Mucosa of stomach (tissue), 1 donor: Measurements from ENCODE around the gene KYAT1.
A peak's percentile ranks its signal among the peaks of the same experiment; 100 is the strongest.
"Not testable (repeated sequence)": the region's sequence is repeated elsewhere in the genome, so short reads cannot be mapped to it uniquely, and the experiment has no call there.

ENCODE experiments used
- H3K27me3 ChIP-seq: one replicate; pipeline ENCODE4 v1.7.0; 2013; ENCODE audit warnings: mild to moderate bottlenecking, low read length; ENCODE audit not compliant: control insufficient read depth, insufficient read depth
- H3K36me3 ChIP-seq: one replicate; pipeline ENCODE4 v1.7.0; 2013; ENCODE audit warnings: low read length; ENCODE audit not compliant: control insufficient read depth, insufficient read depth
- H3K4me1 ChIP-seq: one replicate; pipeline ENCODE4 v1.7.0; 2013; ENCODE audit warnings: mild to moderate bottlenecking, low read length; ENCODE audit not compliant: control insufficient read depth, insufficient read depth
- H3K4me3 ChIP-seq: one replicate; pipeline ENCODE4 v1.7.0; 2013; ENCODE audit warnings: low read length
- H3K9ac ChIP-seq: one replicate; pipeline ENCODE4 v1.7.0; 2013; ENCODE audit warnings: mild to moderate bottlenecking, low read length, moderate library complexity
- H3K9me3 ChIP-seq: one replicate; pipeline ENCODE4 v1.7.0; 2013; ENCODE audit warnings: mild to moderate bottlenecking, low read length, moderate library complexity; ENCODE audit not compliant: control insufficient read depth
- donor health status: Pancreatic carcinoma.

The KYAT1 gene

DNA sequence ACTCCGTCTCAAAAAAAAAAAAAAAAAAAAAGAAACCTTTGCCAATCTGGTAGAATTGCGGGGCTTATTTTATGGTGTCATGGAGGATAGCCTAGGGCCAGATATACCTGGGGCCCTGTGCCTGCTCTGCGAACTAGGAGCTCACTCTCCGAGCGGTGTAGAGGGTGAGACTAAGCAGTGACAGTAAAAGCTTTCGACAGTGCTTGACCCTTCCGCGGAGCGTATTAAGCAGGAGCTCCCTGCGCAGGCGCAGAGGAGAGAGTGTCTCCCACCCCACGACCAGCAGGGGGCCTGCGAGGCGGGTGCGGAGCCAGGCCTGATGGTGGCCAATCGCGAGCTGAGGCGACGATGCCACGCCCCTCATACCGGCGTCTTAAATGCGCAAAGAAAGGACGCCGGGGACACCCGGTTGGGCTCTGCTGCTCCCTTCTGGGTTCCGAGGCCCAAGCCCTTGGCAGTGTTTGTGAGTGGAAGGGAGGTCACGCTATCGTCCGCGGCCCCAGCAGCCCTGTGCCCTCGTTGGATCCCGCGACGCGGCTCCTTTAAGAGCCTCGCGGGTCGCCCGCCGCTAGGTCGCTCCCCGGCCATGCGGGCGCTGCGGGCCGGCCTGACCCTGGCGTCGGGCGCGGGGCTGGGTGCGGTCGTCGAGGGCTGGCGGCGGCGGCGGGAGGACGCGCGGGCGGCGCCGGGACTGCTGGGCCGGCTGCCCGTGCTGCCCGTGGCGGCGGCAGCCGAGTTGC is 63.5 kb downstream of the KYAT1 start, which contains the start of gene ENDOG:
ENDOG (plus strand) TSS at position 402 of the 740 bp plus-strand sequence; CDS start at position 587, 185 bp downstream.
- no peaks in the 10 kb centered on the region for H3K9me3 ChIP-seq
- no peaks in the 10 kb centered on the region for H3K27me3 ChIP-seq
- H3K4me1 ChIP-seq: peaks cover 8% of the 10 kb centered on the region
- H3K4me3 ChIP-seq: peak within 1 kb of the TSS; percentile 36
- peak within 1 kb of the TSS; percentile 54 for H3K9ac ChIP-seq
- H3K36me3 ChIP-seq: no peaks in the 10 kb centered on the region

DNA sequence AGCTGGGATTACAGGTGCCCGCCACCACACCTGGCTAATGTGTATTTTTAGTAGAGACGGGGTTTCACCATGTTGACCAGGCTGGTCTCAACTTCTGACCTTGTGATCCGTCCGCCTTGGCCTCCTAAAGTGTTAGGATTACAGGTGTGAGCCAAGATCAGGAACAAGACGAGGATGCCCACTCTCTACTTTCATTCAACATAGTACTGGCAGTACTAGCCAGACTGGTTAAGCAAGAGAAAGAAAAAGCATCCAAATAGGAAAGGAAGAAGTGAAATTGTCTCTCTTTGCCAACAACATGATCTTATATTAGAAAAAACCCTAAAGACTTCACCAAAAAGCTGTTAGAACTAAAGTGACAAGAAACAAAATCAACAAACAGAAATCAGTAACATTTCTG is 70.9 kb downstream of the KYAT1 start:
- no peaks in the 10 kb centered on the region for H3K27me3 ChIP-seq
- H3K36me3 ChIP-seq: peaks cover 8% of the 10 kb centered on the region
- no peaks in the 10 kb centered on the region for H3K9me3 ChIP-seq
- no peak overlapping the region for H3K4me3 ChIP-seq
- H3K4me1 ChIP-seq: no peaks in the 10 kb centered on the region
- no peak overlapping the region for H3K9ac ChIP-seq

DNA sequence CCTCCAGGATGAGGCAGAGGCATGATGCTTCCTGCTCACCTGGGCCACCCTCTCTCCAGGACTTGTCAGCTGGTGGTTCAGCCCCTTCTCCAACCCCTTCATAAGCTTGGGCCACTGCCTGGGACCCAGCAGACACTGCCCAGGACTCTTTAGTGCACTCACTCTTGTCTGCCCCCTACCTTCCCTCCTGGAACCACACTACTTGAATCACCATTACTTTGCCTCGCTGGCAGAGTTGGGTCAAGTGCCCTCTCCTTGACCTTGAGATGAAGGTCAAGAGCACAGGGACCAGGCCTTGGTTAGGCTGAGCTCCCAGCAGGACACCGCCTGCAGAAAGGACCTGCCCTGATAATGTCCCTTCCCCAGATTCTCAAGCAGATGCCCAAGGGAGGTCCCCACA is 71.9 kb downstream of the KYAT1 start:
- Histone ChIP-seq H3K9me3 (no peaks in the 10 kb centered on the region), H3K27me3 (no peaks in the 10 kb centered on the region), H3K36me3 (peaks cover 8% of the 10 kb centered on the region), H3K4me1 (no peaks in the 10 kb centered on the region), H3K9ac (no peak overlapping the region), H3K4me3 (no peak overlapping the region)

DNA sequence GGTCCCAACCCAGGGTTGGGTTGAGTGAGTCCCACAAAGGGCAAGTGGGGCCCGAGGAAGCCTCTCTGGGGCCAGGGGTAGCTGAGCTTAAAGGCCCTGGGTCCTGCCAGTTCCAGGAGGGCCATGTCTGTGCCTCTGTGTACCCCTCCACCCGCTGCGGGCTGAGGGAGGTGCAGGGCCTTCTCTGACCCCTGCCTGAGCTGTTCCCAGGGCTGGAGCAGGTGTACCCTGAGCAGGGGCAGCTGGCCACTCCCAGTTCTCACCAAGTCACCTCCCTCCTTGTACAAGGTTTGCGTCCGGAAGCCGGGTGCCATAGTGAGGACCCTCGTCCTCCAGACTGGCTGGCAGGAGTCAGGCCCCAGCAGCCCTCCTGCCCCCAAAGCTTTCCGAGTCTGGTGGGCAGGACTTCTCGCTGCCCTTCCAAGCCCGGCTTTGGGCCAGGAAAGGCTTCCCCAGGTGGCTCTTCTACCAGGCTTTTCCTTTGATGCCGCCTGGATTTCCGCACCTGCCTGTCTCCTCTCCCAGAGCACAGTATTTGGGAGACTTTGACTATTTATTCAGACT is 72.6 kb downstream of the KYAT1 start:
- Histone ChIP-seq H3K9me3 (no peaks in the 10 kb centered on the region), H3K4me3 (no peak overlapping the region), H3K9ac (no peak overlapping the region), H3K4me1 (no peaks in the 10 kb centered on the region), H3K36me3 (peaks cover 8% of the 10 kb centered on the region), H3K27me3 (no peaks in the 10 kb centered on the region)

DNA sequence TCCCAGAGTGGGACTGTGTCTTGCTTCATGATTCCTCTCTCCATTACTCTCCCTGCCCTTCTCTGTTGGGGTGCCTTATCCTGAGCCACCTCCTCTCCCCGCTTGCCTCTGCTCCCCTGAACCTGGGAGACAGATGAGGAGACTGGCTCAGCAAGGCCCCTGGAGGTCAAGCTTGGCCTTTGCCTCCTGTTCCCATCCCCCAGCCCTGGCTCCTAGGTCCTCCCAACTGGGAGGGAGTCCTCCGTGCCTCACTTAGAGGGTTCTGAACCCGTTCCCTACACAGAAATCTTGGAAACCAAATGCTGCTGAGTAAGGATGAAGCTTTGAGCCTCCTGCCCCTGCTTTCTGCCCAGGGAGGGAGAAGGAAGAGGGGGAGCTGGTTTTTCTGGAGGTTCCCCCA is 73.2 kb downstream of the KYAT1 start:
- Histone ChIP-seq H3K9ac (no peak overlapping the region), H3K9me3 (no peaks in the 10 kb centered on the region), H3K4me3 (no peak overlapping the region), H3K27me3 (no peaks in the 10 kb centered on the region), H3K4me1 (no peaks in the 10 kb centered on the region), H3K36me3 (peaks cover 8% of the 10 kb centered on the region)

DNA sequence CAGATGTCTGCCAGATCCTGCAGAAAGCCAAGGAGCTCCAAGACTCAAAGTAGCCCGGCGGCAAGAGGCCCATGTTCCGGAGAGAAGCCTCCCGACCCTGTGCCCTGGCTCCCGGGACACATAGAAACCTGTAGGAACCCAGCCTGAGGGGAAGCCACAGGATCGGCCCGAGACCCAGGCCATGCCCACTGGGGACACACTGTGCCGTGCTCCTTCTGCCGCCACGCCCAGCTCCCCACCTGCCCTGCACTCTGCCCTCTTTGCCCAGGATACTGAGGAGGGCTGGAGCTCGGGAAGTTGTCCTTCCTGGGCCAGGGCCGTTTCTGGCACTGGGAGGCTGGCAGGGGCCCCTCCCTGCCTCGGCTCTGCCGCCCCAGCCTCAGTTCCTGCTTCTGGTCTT is 73.9 kb downstream of the KYAT1 start:
- H3K9ac ChIP-seq: no peak overlapping the region
- no peaks in the 10 kb centered on the region for H3K4me1 ChIP-seq
- H3K9me3 ChIP-seq: no peaks in the 10 kb centered on the region
- peaks cover 8% of the 10 kb centered on the region for H3K36me3 ChIP-seq
- H3K27me3 ChIP-seq: no peaks in the 10 kb centered on the region
- H3K4me3 ChIP-seq: no peak overlapping the region

DNA sequence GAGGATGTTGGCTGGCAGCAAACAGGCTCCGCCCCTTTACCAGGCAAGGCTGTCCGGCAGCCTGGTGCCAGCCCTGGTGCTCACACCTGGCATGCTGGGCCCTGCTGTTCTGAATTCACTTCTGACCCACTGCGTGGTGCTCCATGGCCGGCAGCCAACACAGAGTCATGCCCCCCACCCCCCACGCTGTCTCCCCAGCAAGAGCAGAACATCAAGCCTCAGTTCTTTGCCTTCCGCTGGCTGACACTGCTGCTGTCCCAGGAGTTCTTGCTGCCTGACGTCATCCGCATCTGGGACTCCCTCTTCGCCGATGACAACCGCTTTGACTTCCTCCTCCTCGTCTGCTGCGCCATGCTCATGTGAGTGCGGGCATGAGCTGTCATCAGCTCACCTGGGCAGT is 76.1 kb downstream of the KYAT1 start:
- Histone ChIP-seq H3K4me3 (no peak overlapping the region), H3K4me1 (no peaks in the 10 kb centered on the region), H3K9ac (no peak overlapping the region), H3K9me3 (no peaks in the 10 kb centered on the region), H3K27me3 (no peaks in the 10 kb centered on the region), H3K36me3 (peaks cover 8% of the 10 kb centered on the region)

DNA sequence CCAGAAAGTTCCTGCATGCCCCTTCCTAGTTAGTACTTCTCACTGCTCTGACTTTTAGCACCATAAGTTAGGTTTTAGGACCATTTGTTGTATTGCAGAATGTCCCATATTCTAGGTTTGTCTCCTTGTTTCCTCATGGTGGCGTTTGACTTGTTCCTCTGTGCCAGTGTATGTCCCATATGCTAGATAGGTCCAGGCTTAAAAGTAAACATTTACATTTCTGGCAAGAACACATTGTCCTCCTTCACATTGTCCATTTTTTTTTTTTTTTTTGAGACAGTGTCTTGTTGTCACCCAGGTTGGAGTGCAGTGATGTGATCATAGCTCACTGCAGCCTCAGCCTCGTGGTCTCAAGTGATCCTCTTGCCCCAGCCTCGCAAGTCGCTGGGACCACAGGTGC is 79.3 kb downstream of the KYAT1 start:
- no peaks in the 10 kb centered on the region for H3K9me3 ChIP-seq
- H3K4me1 ChIP-seq: no peaks in the 10 kb centered on the region
- no peak overlapping the region for H3K4me3 ChIP-seq
- no peaks in the 10 kb centered on the region for H3K27me3 ChIP-seq
- peaks cover 1% of the 10 kb centered on the region for H3K36me3 ChIP-seq
- H3K9ac ChIP-seq: no peak overlapping the region

DNA sequence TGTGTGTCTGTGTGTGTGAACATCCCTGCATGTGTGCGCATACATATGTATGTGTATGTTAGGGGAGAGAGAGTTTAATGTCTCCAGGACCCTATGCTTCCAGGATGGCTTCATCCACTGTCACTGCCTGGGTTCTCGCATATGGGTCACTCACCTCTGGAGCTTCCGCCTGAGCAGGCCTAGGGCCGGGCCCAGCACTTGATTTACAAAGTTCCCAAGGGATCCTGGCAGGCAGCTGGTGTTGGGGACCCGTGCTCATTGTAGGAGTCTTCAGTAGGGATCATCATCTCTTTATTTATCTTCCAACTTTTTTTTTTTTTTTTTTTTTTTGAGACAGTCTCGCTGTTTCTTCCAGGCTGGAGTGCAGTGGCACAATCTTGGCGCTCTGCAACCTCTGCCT is 81.7 kb downstream of the KYAT1 start:
- Histone ChIP-seq H3K27me3 (no peaks in the 10 kb centered on the region), H3K4me3 (no peak overlapping the region), H3K4me1 (no peaks in the 10 kb centered on the region), H3K9me3 (no peaks in the 10 kb centered on the region), H3K9ac (no peak overlapping the region), H3K36me3 (no peaks in the 10 kb centered on the region)

DNA sequence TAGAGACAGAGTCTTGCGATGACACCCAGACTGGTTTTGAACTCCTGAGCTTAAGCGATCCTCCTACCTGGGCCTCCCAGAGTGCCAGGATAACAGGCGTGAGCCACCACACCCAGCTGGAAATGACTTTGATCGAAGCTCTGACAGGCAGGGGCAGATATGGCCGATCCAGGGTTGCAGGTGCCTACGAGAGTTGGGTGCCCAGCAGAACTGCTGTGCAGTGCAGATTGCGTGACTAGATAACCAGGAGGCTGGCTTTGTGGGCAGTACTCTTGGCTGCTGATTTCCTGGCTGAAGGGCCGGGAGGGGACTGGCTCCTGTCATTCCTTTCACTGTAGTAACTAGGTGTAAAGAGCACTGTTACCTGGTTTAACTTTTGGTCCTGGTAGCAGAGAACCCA is 82.9 kb downstream of the KYAT1 start:
- Histone ChIP-seq H3K9me3 (no peaks in the 10 kb centered on the region), H3K9ac (no peak overlapping the region), H3K4me3 (no peak overlapping the region), H3K36me3 (no peaks in the 10 kb centered on the region), H3K27me3 (no peaks in the 10 kb centered on the region), H3K4me1 (no peaks in the 10 kb centered on the region)

DNA sequence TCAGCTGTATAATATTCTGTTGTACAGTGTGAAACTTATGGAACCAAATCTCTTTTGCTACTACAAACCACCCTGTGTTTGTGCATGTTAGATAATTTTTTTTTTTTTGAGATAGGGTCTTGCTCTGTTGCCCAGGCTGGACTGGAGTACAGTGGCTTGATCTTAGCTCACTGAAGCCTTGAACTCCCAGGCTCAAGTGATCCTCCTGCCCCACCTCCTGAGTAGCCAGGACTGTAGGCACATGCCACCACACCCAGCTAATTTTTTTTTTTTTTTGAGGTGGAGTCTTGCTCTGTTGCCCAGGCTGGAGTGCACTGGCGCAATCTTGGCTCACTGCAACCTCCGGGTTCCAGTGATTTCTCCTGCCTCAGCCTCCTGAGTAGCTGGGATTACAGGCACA is 86.8 kb downstream of the KYAT1 start:
- H3K27me3 ChIP-seq, H3K9me3 ChIP-seq, H3K9ac ChIP-seq, H3K36me3 ChIP-seq, H3K4me3 ChIP-seq, H3K4me1 ChIP-seq: not testable (repeated sequence)

DNA sequence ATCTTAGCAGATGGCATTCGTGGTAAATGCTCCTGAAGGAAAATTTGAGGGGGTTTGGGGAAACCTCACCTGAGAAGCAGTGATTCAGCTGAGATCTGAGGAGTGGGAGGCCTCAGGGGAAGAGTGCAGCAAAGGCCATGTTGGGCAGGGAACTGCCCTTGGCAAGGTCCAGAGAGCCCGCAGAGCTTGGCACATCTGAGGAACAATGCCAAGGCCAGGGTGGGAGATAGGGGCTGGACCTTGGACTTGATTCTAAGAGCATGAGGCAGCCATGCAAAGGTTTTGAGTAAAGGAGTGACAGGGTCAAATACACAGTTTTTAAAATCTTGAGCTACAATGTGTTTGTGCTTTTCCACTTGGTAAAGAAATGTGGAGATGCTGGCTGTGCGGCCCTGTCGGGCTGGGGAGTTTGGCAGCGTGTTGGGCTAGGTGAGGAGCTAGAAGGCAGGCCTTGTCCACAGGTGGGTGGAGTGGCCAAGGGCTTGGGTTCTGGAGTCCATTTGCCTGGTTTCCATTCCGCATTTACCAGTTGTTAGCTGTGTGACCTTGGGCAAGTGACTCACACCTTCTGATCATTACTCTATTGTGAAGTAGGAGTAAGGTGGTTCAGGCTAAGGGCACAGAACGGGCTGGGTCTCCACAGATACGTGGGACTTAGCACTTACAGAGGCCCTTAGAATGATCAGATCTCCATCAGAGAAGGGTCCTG is 88.6 kb downstream of the KYAT1 start:
- Histone ChIP-seq H3K4me1 (peaks cover 6% of the 10 kb centered on the region), H3K9me3 (no peaks in the 10 kb centered on the region), H3K27me3 (no peaks in the 10 kb centered on the region), H3K36me3 (peaks cover 6% of the 10 kb centered on the region), H3K4me3 (no peak overlapping the region), H3K9ac (no peak overlapping the region)
